ENCODE data around the gene NKX2-1. TPM values are rescaled to one million over a fixed set of nuclear protein-coding genes. Genes with fewer than 3 reads are reported as not detected.

The NKX2-1 gene
- total and polyA plus RNA-seq, 2 donors (not counting 1 experiment from before 2014, with no cell fraction given), result not detected

DNA sequence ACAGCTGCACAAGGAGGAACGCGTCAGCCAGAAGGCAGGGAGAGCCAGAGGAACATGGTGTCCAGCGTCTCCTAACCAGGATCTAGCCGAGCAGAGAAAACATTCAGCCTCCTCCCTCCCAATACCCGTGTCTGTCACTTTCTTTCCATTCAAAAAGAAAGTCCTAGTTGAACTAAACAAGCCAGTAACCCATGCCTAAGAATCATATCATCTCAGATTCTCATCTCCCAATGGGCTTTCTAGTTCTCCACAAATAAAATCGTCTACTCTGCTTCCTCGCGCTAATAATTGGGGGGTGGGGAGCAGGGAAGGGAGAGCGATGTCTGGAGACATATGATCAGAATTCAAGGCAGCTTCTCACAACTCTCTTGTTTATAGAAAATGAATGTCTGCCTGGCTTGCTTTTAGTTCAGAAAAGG is 7.4 kb downstream of the NKX2-1 start:
- 3% methylated on average over 5 of the region's 9 CpGs for WGBS (ENCODE audit: insufficient coverage)
- peaks cover 0 to 20% (median 2%) of the 10 kb centered on the region in 3 donors for H3K9me3 ChIP-seq (ENCODE audit: control extremely low read depth in 1 of 3, control insufficient read depth in 2 of 3, insufficient read depth in 1 of 3, low read length in 2 of 3)
- Mint-ChIP-seq H3K9me3 (ENCODE audit: insufficient read depth) (peaks cover 2% of the 10 kb centered on the region), H3K27ac (no peak overlapping the region), H3K4me3 (no peak overlapping the region), H3K27me3 (peaks cover 78% of the 10 kb centered on the region), H3K4me1 (peaks cover 2% of the 10 kb centered on the region)
- CTCF ChIA-PET, result no interaction called here
- H2AFZ ChIP-seq (ENCODE audit: insufficient read depth, low read depth, low read length, poor library complexity, severe bottlenecking), result no peak overlapping the region
- peaks cover 0 to 64% (median 26%) of the 10 kb centered on the region in 4 experiments for H3K27me3 ChIP-seq (replicated peaks in 1 of 4; ENCODE audit: control extremely low read depth in 1 of 4, control insufficient read depth in 3 of 4, insufficient read depth in 4 of 4, low read length in 3 of 4)
- TF ChIP-seq CTCF (IDR thresholded peaks at IDR 0.05), result no peak
- no peak for TF ChIP-seq EZH2 (IDR thresholded peaks at IDR 0.05; ENCODE audit: borderline replicate concordance, insufficient read depth, low read depth, low read length, poor library complexity, severe bottlenecking)
- no peaks in the 10 kb centered on the region for H3K36me3 ChIP-seq (replicated peaks in 1 of 2; ENCODE audit: control extremely low read depth in 1 of 2, control insufficient read depth in 1 of 2, extremely low read depth in 1 of 2, insufficient read depth in 2 of 2, low read length in 1 of 2)
- no peak overlapping the region for H3K9ac ChIP-seq (ENCODE audit: low read length)
- no peaks in the 10 kb centered on the region for H3K4me1 ChIP-seq (ENCODE audit: control insufficient read depth in 2 of 2, insufficient read depth in 2 of 2, low read length in 2 of 2)
- H3K4me3 ChIP-seq (ENCODE audit: control extremely low read depth in 1 of 5, extremely low read depth in 1 of 5, insufficient read depth in 1 of 5, low read depth in 2 of 5, low read length in 4 of 5), result no peak overlapping the region
- DNase-seq (no peak), ATAC-seq (ENCODE audit: low read depth) (no peak)
- H4K20me1 ChIP-seq (ENCODE audit: control insufficient read depth, insufficient read depth, low read length, poor library complexity, severe bottlenecking), result no peaks in the 10 kb centered on the region
- POLR2A ChIA-PET, result no interaction called here
- intact Hi-C loops (cut with micrococcal nuclease), result no loop called here
- H3K27ac ChIP-seq (ENCODE audit: low read length in 2 of 2), result no peak overlapping the region
- no peak overlapping the region for H3K4me2 ChIP-seq (replicated peaks; ENCODE audit: low read depth, low read length, poor library complexity, severe bottlenecking)
- no peaks in the 10 kb centered on the region for H3K79me2 ChIP-seq (ENCODE audit: control insufficient read depth, insufficient read depth, low read length)

GRCh38 chr14:36511981-36512584 is 7.9 kb downstream of the NKX2-1 start:
- peaks cover 82% of the 10 kb centered on the region for H3K27me3 Mint-ChIP-seq
- H3K4me3 ChIP-seq (ENCODE audit: control extremely low read depth in 1 of 5, extremely low read depth in 1 of 5, insufficient read depth in 1 of 5, low read depth in 2 of 5, low read length in 4 of 5), result no peak overlapping the region
- no peaks in the 10 kb centered on the region for H3K4me1 ChIP-seq (ENCODE audit: control insufficient read depth in 2 of 2, insufficient read depth in 2 of 2, low read length in 2 of 2)
- no peaks in the 10 kb centered on the region for H4K20me1 ChIP-seq (ENCODE audit: control insufficient read depth, insufficient read depth, low read length, poor library complexity, severe bottlenecking)
- H3K9ac ChIP-seq (ENCODE audit: low read length), result no peak overlapping the region
- H3K27me3 ChIP-seq (replicated peaks in 1 of 4; ENCODE audit: control extremely low read depth in 1 of 4, control insufficient read depth in 3 of 4, insufficient read depth in 4 of 4, low read length in 3 of 4), result peaks cover 0 to 67% (median 27%) of the 10 kb centered on the region in 4 experiments
- H3K79me2 ChIP-seq (ENCODE audit: control insufficient read depth, insufficient read depth, low read length), result no peaks in the 10 kb centered on the region
- H3K9me3 Mint-ChIP-seq (ENCODE audit: insufficient read depth), result peaks cover 2% of the 10 kb centered on the region
- H2AFZ ChIP-seq (ENCODE audit: insufficient read depth, low read depth, low read length, poor library complexity, severe bottlenecking), result no peak overlapping the region
- ATAC-seq (ENCODE audit: low read depth) (no peak), DNase-seq (no peak)
- ChIA-PET POLR2A (no interaction called here), CTCF (no interaction called here)
- peaks cover 2% of the 10 kb centered on the region for H3K4me1 Mint-ChIP-seq
- H3K27ac ChIP-seq (ENCODE audit: low read length in 2 of 2), result no peak overlapping the region
- peaks cover 0 to 24% (median 2%) of the 10 kb centered on the region in 3 donors for H3K9me3 ChIP-seq (ENCODE audit: control extremely low read depth in 1 of 3, control insufficient read depth in 2 of 3, insufficient read depth in 1 of 3, low read length in 2 of 3)
- H3K27ac Mint-ChIP-seq, result no peak overlapping the region
- 10% methylated on average over 6 of the region's 7 CpGs for WGBS (ENCODE audit: insufficient coverage)
- intact Hi-C loops (cut with micrococcal nuclease), result no loop called here
- H3K4me3 Mint-ChIP-seq, result no peak overlapping the region
- no peaks in the 10 kb centered on the region for H3K36me3 ChIP-seq (replicated peaks in 1 of 2; ENCODE audit: control extremely low read depth in 1 of 2, control insufficient read depth in 1 of 2, extremely low read depth in 1 of 2, insufficient read depth in 2 of 2, low read length in 1 of 2)
- H3K4me2 ChIP-seq (replicated peaks; ENCODE audit: low read depth, low read length, poor library complexity, severe bottlenecking), result no peak overlapping the region
- TF ChIP-seq EZH2 (IDR thresholded peaks at IDR 0.05; ENCODE audit: borderline replicate concordance, insufficient read depth, low read depth, low read length, poor library complexity, severe bottlenecking) (no peak), CTCF (IDR thresholded peaks at IDR 0.05) (no peak)
